A549 treated with ZK216348 at 1 μM for 4 hours (cell line): ENCODE measurements around the gene SULT1B1. TPM values are rescaled to one million over a fixed set of nuclear protein-coding genes. Genes with fewer than 3 reads are reported as not detected.

ENCODE experiments used
- total RNA-seq: library from RNA; stranded (reverse); fragments of 200-300 nt; extraction: Qiagen RNA extraction; gene quantifications from 5 replicates; pipeline ENCODE4 v1.2.3, GENCODE V29; 2022; ENCODE audit warnings: low read depth

SULT1B1 gene
- 0.02 TPM in 1 of 5 replicates, not detected in the others for total RNA-seq

GRCh38 chr4:69760455-69760854 lies at the start of gene SULT1B1:
Gene SULT1B1, minus strand, starts transcription at chr4:69760620. Its CDS starts 5,403 bp downstream, at chr4:69755217.

Other genes starting within 250 kb of the SULT1B1 start
- not detected in 5 replicates for gene UGT2A2, start 121.0 kb downstream of the SULT1B1 start, total RNA-seq
- gene UGT2A1, start 107.4 kb downstream of the SULT1B1 start, total RNA-seq: not detected in 5 replicates
- gene SULT1E1, start 99.5 kb upstream of the SULT1B1 start, total RNA-seq: not detected in 5 replicates
- not detected in 5 replicates for gene CSN1S1, start 170.4 kb upstream of the SULT1B1 start, total RNA-seq
- not detected in 5 replicates for gene CSN2, start 205.1 kb upstream of the SULT1B1 start, total RNA-seq
- gene STATH, start 235.3 kb upstream of the SULT1B1 start, total RNA-seq: not detected in 5 replicates